WERI-Rb-1 (cell line): ENCODE data around the gene ORC5.
"Not testable (repeated sequence)": the region's sequence is repeated elsewhere in the genome, so short reads cannot be mapped to it uniquely, and the experiment has no call there.

Experiments used
- DNase-seq: peaks from one replicate; pipeline ENCODE4 v3.0.0-alpha.2; 2020
- H3K27ac ChIP-seq: fragments of 250-450 bp; sonication (Bioruptor Pico); 2 replicates; pipeline ENCODE4 v1.5.1; 2020; ENCODE audit warnings: mild to moderate bottlenecking, moderate library complexity
- H3K27me3 ChIP-seq: fragments of 250-450 bp; sonication (Bioruptor Pico); 2 replicates; pipeline ENCODE4 v1.5.1; 2021; ENCODE audit warnings: mild to moderate bottlenecking, low read depth, moderate library complexity; ENCODE audit not compliant: insufficient read depth, severe bottlenecking
- H3K36me3 ChIP-seq: fragments of 250-450 bp; sonication (Bioruptor Pico); 2 replicates; pipeline ENCODE4 v1.5.1; 2020; ENCODE audit warnings: mild to moderate bottlenecking, moderate library complexity
- H3K4me3 ChIP-seq: 2 replicates; pipeline ENCODE4 v1.5.1; 2011; ENCODE audit warnings: low read depth, mild to moderate bottlenecking, control low read depth, low read length
- H3K9me3 ChIP-seq: fragments of 250-450 bp; sonication (Bioruptor Pico); 2 replicates; pipeline ENCODE4 v1.5.1; 2021; ENCODE audit warnings: mild to moderate bottlenecking, moderate library complexity; ENCODE audit not compliant: severe bottlenecking
- TF ChIP-seq, protein P1 (sequence below): IDR thresholded peaks from 2 replicates; pipeline ENCODE4 v1.5.1; 2011; ENCODE audit warnings: low read depth, mild to moderate bottlenecking, control low read depth, inconsistent platforms, low read length

ORC5 gene

DNA sequence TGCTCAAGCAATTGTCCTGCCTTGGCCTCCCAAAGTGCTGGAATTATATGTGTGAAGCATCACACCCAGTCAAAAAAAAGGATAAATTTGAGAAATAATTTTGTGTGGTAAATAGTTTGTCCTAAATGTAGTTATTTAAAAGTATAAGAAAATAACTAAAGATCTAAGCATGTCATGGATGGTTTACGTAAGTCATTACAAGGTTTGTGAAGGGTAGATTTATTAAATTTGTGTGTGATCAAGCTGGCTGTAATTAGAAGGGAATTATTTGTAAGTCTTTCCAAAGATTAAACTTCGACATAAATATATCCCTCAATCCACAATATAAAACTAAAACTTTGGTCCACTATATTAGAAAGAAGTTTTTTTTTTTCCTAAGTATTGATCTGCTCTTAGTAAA, 28.6 kb downstream of the ORC5 start:
- DNase-seq, result no peak
- Histone ChIP-seq H3K9me3 (peaks cover 3% of the 10 kb centered on the region), H3K27ac (no peak overlapping the region), H3K27me3 (no peaks in the 10 kb centered on the region), H3K4me3 (no peak overlapping the region), H3K36me3 (peaks cover 36% of the 10 kb centered on the region)
- TF ChIP-seq, protein P1, sequence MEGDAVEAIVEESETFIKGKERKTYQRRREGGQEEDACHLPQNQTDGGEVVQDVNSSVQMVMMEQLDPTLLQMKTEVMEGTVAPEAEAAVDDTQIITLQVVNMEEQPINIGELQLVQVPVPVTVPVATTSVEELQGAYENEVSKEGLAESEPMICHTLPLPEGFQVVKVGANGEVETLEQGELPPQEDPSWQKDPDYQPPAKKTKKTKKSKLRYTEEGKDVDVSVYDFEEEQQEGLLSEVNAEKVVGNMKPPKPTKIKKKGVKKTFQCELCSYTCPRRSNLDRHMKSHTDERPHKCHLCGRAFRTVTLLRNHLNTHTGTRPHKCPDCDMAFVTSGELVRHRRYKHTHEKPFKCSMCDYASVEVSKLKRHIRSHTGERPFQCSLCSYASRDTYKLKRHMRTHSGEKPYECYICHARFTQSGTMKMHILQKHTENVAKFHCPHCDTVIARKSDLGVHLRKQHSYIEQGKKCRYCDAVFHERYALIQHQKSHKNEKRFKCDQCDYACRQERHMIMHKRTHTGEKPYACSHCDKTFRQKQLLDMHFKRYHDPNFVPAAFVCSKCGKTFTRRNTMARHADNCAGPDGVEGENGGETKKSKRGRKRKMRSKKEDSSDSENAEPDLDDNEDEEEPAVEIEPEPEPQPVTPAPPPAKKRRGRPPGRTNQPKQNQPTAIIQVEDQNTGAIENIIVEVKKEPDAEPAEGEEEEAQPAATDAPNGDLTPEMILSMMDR, result no peak

DNA sequence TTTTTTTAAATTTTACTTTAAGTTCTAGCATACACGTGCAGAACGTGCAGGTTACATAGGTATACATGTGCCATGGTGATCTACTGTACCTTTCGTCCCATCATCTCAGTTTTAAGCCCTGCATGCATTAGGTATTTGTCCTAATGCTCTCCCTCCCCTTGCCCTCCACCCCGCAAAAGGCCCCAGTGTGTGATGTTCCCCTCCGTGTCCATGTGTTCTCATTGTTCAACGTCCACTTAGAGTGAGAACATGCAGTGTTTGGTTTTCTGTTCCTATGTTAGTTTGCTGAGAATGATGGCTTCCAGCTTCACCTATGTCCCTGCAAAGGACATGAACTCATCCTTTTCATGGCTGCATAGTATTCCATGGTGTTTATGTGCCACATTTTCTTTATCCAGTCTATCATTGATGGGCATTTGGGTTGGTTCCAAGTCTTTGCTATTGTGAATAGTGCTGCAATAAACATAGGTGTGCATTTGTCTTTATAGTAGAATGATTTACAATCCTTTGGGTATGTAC, 30.2 kb downstream of the ORC5 start:
- H3K27ac ChIP-seq, DNase-seq, H3K9me3 ChIP-seq, H3K27me3 ChIP-seq, H3K4me3 ChIP-seq: not testable (repeated sequence)
- peaks cover 22% of the 10 kb centered on the region for H3K36me3 ChIP-seq

DNA sequence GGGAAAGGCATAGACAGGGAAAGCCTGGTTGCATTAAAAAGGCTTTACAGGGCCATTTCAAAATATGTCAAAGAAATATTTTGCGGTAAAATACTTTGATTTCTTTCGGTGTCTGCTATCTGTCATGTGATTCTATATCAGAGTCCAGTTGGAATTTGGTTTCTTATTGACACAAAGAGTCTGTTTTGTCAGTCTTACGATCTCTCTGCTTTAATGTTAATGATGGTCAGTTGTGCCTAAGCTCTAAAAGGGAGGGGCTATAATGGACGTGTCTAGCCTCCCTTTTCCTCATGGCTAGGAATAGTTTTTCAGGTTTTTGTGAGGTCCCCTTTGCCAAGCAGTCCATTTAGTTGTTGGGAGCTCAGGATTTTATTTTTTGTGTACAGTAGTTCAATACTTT, 31.5 kb downstream of the ORC5 start:
- DNase-seq, result no peak
- H3K36me3 ChIP-seq, result peaks cover 12% of the 10 kb centered on the region

DNA sequence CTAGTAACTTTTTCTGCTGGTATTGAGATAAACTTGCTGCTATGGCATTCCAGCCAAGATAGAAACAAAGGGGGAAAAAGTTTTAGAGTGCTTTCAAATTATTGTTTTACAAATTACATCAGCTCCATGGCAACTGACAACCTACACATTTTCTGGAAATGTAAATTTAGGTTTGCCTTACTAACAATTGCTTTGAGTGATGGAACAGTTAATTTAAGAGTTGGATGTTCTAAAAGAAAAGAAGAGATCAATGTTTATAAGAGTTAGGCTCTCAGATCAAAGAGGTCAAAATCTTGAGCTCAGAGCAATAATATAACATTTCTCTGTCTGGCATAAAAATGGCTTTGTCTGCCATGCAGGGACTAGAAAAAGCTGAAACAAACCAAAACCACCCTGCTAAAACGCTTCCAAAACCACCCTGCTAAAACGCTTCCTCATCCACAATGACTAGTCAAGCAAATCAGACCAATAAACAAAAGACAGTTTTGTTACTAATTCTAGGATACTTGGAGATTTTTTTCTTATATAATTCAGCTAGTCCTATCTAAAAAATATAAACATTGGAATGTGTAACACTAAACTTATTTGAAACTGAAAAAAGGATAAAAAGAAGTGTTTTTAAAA, 32.3 kb downstream of the ORC5 start:
- TF ChIP-seq, protein P1, result no peak
- Histone ChIP-seq H3K9me3 (peaks cover 3% of the 10 kb centered on the region), H3K27ac (no peak overlapping the region), H3K36me3 (peaks cover 4% of the 10 kb centered on the region; the same call in 1 of the 2 replicates), H3K4me3 (no peak overlapping the region), H3K27me3 (no peaks in the 10 kb centered on the region)
- no peak for DNase-seq

More for the DNA sequence above, 31.5 kb downstream of the ORC5 start:
- TF ChIP-seq, protein P1, result no peak
- no peaks in the 10 kb centered on the region for H3K27me3 ChIP-seq
- H3K27ac ChIP-seq, result no peak overlapping the region
- H3K9me3 ChIP-seq, result peaks cover 3% of the 10 kb centered on the region
- H3K4me3 ChIP-seq, result no peak overlapping the region

DNA sequence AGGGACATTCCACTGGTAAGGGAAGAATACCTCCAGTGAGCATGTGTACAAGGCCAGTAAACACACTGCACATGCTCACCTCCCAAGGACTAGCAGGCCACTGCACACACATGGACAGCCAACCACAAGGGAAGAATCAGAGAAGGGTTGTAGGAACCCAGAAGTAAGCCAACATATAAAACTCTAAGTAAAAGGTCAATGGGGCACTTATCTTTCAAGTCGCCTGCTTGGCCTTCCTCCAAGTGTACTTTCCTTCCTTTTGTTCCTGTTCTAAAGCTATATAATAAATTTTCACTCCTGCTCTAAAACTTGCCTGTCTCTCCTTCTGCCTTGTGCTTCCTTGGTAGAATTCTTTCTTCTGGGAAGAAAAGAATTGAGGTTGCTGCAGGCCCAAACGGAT, 33.0 kb downstream of the ORC5 start:
- Histone ChIP-seq H3K27me3 (no peaks in the 10 kb centered on the region), H3K27ac (no peak overlapping the region), H3K4me3 (no peak overlapping the region), H3K9me3 (peaks cover 2% of the 10 kb centered on the region), H3K36me3 (peaks cover under 1% of the 10 kb centered on the region; the same call in 1 of the 2 replicates)
- TF ChIP-seq, protein P1, result no peak
- DNase-seq, result no peak

DNA sequence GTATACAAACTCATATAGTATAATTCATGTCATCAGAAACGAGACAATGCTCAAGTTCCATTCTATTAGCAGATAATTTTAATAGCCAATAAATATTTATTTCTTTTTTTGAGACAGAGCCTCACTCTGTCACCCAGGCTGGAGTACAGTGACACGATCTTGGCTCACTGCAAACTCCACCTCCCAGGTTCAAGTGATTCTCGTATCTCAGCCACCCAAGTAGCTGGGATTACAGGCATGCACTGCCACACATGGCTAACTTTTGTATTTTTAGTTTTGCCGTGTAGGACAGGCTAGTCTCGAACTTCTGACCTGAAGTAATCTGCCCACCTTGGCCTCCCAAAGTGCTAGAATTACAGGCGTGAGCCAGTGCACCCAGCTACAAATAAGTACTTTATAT, 45.7 kb downstream of the ORC5 start:
- Histone ChIP-seq H3K4me3 (no peak overlapping the region), H3K27ac (no peak overlapping the region), H3K36me3 (peaks cover 16% of the 10 kb centered on the region), H3K9me3 (no peaks in the 10 kb centered on the region), H3K27me3 (no peaks in the 10 kb centered on the region)
- TF ChIP-seq, protein P1, result no peak
- no peak for DNase-seq
